Measurements from ENCODE around the gene DHRS1. TPM values are rescaled to one million over a fixed set of nuclear protein-coding genes. Genes with fewer than 3 reads are reported as not detected.
"Not testable (repeated sequence)": the region's sequence is repeated elsewhere in the genome, so short reads cannot be mapped to it uniquely, and the experiment has no call there.

Gene DHRS1
- total RNA-seq, 2 donors from 2014 or later, result 10.1 to 13.7 TPM

GRCh38 chr14:24247422-24247821 lies 52.2 kb downstream of the DHRS1 start:
- Histone ChIP-seq H3K27me3 (no peaks in the 10 kb centered on the region), H3K4me3 (no peak overlapping the region), H3K4me1 (peaks cover 0 to 6% of the 10 kb centered on the region in 2 donors), H3K27ac (no peak overlapping the region), H3K36me3 (no peaks in the 10 kb centered on the region), H3K9me3 (no peaks in the 10 kb centered on the region)
- TF ChIP-seq, protein P1, sequence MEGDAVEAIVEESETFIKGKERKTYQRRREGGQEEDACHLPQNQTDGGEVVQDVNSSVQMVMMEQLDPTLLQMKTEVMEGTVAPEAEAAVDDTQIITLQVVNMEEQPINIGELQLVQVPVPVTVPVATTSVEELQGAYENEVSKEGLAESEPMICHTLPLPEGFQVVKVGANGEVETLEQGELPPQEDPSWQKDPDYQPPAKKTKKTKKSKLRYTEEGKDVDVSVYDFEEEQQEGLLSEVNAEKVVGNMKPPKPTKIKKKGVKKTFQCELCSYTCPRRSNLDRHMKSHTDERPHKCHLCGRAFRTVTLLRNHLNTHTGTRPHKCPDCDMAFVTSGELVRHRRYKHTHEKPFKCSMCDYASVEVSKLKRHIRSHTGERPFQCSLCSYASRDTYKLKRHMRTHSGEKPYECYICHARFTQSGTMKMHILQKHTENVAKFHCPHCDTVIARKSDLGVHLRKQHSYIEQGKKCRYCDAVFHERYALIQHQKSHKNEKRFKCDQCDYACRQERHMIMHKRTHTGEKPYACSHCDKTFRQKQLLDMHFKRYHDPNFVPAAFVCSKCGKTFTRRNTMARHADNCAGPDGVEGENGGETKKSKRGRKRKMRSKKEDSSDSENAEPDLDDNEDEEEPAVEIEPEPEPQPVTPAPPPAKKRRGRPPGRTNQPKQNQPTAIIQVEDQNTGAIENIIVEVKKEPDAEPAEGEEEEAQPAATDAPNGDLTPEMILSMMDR (IDR thresholded peaks at IDR 0.05), result no peak
- DNase-seq (ENCODE audit: low spot score), result no peak

DNA sequence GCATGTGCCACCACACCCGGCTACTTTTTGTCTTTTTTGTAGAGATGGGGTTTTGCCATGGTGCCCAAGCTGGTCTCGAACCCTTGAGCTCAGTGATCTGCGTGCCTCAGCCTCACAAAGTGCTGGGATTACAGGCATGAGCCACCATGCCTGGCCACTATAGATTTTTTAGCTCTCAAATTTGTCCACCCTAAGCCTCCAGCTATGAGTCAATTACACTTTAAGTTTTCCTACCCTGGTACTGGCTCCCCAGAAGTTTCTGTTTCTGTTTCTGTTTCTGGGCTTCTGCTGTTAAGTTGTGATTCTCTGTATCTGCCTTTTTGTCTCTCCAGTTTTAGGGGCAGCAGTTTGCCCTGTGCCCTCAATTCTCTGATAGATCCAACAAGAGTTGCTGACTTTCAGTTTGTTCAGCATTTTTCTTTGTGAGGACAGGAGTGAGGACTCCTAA lies 52.8 kb downstream of the DHRS1 start:
- Histone ChIP-seq H3K36me3 (no peaks in the 10 kb centered on the region), H3K4me3 (no peak overlapping the region), H3K27me3 (no peaks in the 10 kb centered on the region), H3K27ac (no peak overlapping the region), H3K9me3 (no peaks in the 10 kb centered on the region), H3K4me1 (peaks cover 0 to 9% of the 10 kb centered on the region in 2 donors)
- TF ChIP-seq, protein P1 (IDR thresholded peaks at IDR 0.05), result no peak
- DNase-seq (ENCODE audit: low spot score), result no peak

GRCh38 chr14:24245350-24245749 lies 54.2 kb downstream of the DHRS1 start:
- not testable (repeated sequence) for H3K27ac ChIP-seq; H3K36me3 ChIP-seq; DNase-seq (ENCODE audit: low spot score); H3K27me3 ChIP-seq; H3K9me3 ChIP-seq; H3K4me3 ChIP-seq
- H3K4me1 ChIP-seq, result peaks cover 0 to 23% of the 10 kb centered on the region in 2 donors

DNA sequence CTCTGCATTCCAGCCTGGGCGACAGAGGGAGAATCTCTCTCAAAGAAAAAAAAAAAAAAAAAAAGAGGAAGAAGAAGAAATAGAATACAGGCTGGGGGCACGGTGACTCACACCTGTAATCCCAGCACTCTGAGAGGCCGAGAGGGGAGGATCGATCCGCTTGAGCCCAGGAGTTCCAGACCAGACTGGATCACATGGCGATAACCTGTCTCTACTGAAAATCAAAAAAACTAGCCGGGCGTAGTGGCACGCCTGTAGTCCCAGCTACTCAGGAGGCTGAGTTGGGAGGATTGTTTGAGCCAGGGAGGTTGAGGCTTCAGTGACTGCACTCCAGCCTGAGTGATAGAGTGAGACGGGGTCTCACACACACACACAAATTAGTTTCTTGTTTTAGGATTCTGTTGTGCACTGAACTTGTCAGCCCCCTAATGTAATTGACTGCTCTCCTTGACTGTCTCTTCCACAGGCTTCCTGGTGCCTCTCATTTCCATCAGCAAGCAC lies 56.2 kb downstream of the DHRS1 start:
- TF ChIP-seq, protein P1 (IDR thresholded peaks at IDR 0.05), result no peak
- Histone ChIP-seq H3K4me1 (peaks cover 0 to 40% of the 10 kb centered on the region in 2 donors), H3K27ac (peak overlapping the region; percentile 96 to 99), H3K4me3 (peak overlapping the region; percentile 63), H3K9me3 (no peaks in the 10 kb centered on the region), H3K36me3 (peaks cover 28% of the 10 kb centered on the region), H3K27me3 (no peaks in the 10 kb centered on the region)
- DNase-seq (ENCODE audit: low spot score), result peak; percentile 63

DNA sequence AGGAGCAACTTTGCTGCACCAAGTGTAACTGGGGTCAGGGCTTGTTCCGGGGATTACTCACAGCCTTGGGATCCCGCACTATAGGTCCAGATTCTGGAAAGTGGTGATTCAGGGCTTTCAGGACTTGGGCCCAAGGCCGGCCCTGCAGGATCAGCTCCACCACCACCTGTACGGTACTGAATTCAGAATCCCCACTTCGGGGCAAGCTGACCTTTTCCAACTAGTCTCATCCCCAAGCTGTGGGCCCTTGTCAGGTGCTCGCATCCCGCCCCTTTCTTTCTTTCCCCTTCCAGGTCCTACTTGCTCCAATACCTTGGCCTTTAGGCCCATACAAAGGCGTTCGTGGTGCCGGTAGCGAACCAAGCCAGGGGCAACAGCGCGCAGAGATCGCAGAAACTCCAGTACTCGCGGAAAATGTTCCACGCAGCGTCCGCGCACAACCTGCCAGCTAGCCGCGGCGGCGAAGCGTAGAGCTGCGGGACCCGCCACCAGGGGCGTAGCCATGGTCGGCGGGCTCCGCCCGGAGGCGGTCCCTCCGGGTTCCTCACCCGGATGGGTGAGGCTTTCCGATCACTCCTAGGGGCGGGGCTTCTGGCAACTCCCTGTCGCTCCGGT lies 57.6 kb downstream of the DHRS1 start:
- TF ChIP-seq, protein P1 (IDR thresholded peaks at IDR 0.05), result peak; percentile 47 to 66
- no peaks in the 10 kb centered on the region for H3K9me3 ChIP-seq
- peaks cover 0 to 40% of the 10 kb centered on the region in 2 donors for H3K4me1 ChIP-seq
- DNase-seq (ENCODE audit: low spot score), result peak; percentile 90
- H3K27me3 ChIP-seq, result no peaks in the 10 kb centered on the region
- peak overlapping the region; percentile 63 for H3K4me3 ChIP-seq
- peaks cover 43% of the 10 kb centered on the region for H3K36me3 ChIP-seq
- peak overlapping the region; percentile 96 to 99 for H3K27ac ChIP-seq

Other genes with a start within 250 kb of the DHRS1 start
- gene CARMIL3, start 247.8 kb downstream of the DHRS1 start, total RNA-seq, result not detected
- under 1 TPM in 1 of 2 donors, not detected in 1; 0.24 TPM for gene CPNE6, start 228.2 kb downstream of the DHRS1 start, total RNA-seq
- gene PCK2, start 205.5 kb downstream of the DHRS1 start, total RNA-seq, result 10 to 100 TPM in 1 of 2 donors, 1 to 10 TPM in 1; 1.8 to 10.7 TPM
- gene DCAF11, start 185.0 kb downstream of the DHRS1 start, total RNA-seq, result 10 to 100 TPM; 54.1 to 69.8 TPM
- 1 to 10 TPM; 2.5 to 5.0 TPM for gene NRL, start 184.8 kb downstream of the DHRS1 start, total RNA-seq
- gene FITM1, start 169.1 kb downstream of the DHRS1 start, total RNA-seq, result 100 to 1,000 TPM in 1 of 2 donors, 10 to 100 TPM in 1; 74.3 to 180 TPM
- gene PSME1, start 163.6 kb downstream of the DHRS1 start, total RNA-seq, result 100 to 1,000 TPM in 1 of 2 donors, 10 to 100 TPM in 1; 72.9 to 112 TPM
- gene EMC9, start 158.2 kb downstream of the DHRS1 start, total RNA-seq, result 10 to 100 TPM in 1 of 2 donors, 1 to 10 TPM in 1; 9.9 to 16.8 TPM
- gene PSME2, start 153.2 kb downstream of the DHRS1 start, total RNA-seq, result 10 to 100 TPM; 23.1 to 40.6 TPM
- gene RNF31, start 152.3 kb downstream of the DHRS1 start, total RNA-seq, result 10 to 100 TPM; 24.1 to 47.5 TPM
- 10 to 100 TPM; 29.2 to 33.1 TPM for gene IRF9, start 138.5 kb downstream of the DHRS1 start, total RNA-seq
- gene REC8, start 127.7 kb downstream of the DHRS1 start, total RNA-seq, result 1 to 10 TPM; 3.8 to 5.6 TPM
- 10 to 100 TPM; 12.1 to 15.7 TPM for gene IPO4, start 111.0 kb downstream of the DHRS1 start, total RNA-seq
- gene TM9SF1, start 104.3 kb downstream of the DHRS1 start, total RNA-seq, result 10 to 100 TPM; 23.5 to 42.7 TPM
- gene TSSK4, start 94.1 kb downstream of the DHRS1 start, total RNA-seq, result not detected
- 10 to 100 TPM; 31.6 to 63.0 TPM for gene CHMP4A, start 86.3 kb downstream of the DHRS1 start, total RNA-seq
- gene MDP1, start 83.7 kb downstream of the DHRS1 start, total RNA-seq, result 10 to 100 TPM; 15.5 to 19.7 TPM
- gene NEDD8, start 67.4 kb downstream of the DHRS1 start, total RNA-seq, result 100 to 1,000 TPM; 184 to 206 TPM
- 10 to 100 TPM; 28.1 to 31.7 TPM for gene GMPR2, start 66.9 kb downstream of the DHRS1 start, total RNA-seq
- gene TINF2, start 57.2 kb downstream of the DHRS1 start, total RNA-seq, result 10 to 100 TPM; 28.2 to 36.3 TPM
- gene TGM1, start 36.6 kb downstream of the DHRS1 start, total RNA-seq, result 10 to 100 TPM; 11.9 to 36.9 TPM
- 10 to 100 TPM; 21.3 to 22.2 TPM for gene RABGGTA, start 28.2 kb downstream of the DHRS1 start, total RNA-seq
- gene NOP9, start 70 bp upstream of the DHRS1 start, total RNA-seq, result 10 to 100 TPM; 13.9 to 15.5 TPM
- 1 to 10 TPM; 2.0 to 6.6 TPM for gene CIDEB, start 8.2 kb upstream of the DHRS1 start, total RNA-seq
- 1 to 10 TPM in 1 of 2 donors, under 1 TPM in 1; 0.98 to 1.4 TPM for gene LTB4R2, start 10.4 kb upstream of the DHRS1 start, total RNA-seq
- 1 to 10 TPM; 1.9 to 3.0 TPM for gene LTB4R, start 11.7 kb upstream of the DHRS1 start, total RNA-seq
- gene ADCY4, start 35.3 kb upstream of the DHRS1 start, total RNA-seq, result 10 to 100 TPM; 17.1 to 25.5 TPM
- 1 to 10 TPM; 1.9 to 3.8 TPM for gene RIPK3, start 40.2 kb upstream of the DHRS1 start, total RNA-seq
- 10 to 100 TPM; 12.5 to 13.4 TPM for gene NFATC4, start 68.4 kb upstream of the DHRS1 start, total RNA-seq
- gene NYNRIN, start 99.2 kb upstream of the DHRS1 start, total RNA-seq, result 10 to 100 TPM in 1 of 2 donors, 1 to 10 TPM in 1; 6.0 to 10.1 TPM
- 1 to 10 TPM in 1 of 2 donors, under 1 TPM in 1; 0.48 to 1.4 TPM for gene CBLN3, start 129.9 kb upstream of the DHRS1 start, total RNA-seq
- 10 to 100 TPM; 16.3 to 23.0 TPM for gene KHNYN, start 130.2 kb upstream of the DHRS1 start, total RNA-seq
- 10 to 100 TPM; 49.2 to 55.1 TPM for gene SDR39U1, start 143.0 kb upstream of the DHRS1 start, total RNA-seq
- gene CMA1, start 208.5 kb upstream of the DHRS1 start, total RNA-seq, result not detected